HG03565 (cell line): ENCODE results near the gene COL13A1.

Source experiments
- ATAC-seq: cut with Tn5 transposase; IDR thresholded peaks from one replicate; pipeline ENCODE4 v1.9.1; 2021; ENCODE audit warnings: mild to moderate bottlenecking, moderate library complexity; ENCODE audit not compliant: unreplicated experiment

Gene COL13A1

GRCh38 chr10:69818676-69819239 is 17.1 kb downstream of the COL13A1 start:
- no peak for ATAC-seq

GRCh38 chr10:69819716-69820506 is 18.2 kb downstream of the COL13A1 start:
- no peak for ATAC-seq

GRCh38 chr10:69820817-69821216 is 19.1 kb downstream of the COL13A1 start:
- ATAC-seq, result no peak

- ATAC-seq, result no peak
Measured at GRCh38 chr10:69825604-69826003, 23.9 kb downstream of the COL13A1 start.

GRCh38 chr10:69826094-69826493 is 24.4 kb downstream of the COL13A1 start:
- no peak for ATAC-seq

GRCh38 chr10:69826789-69827554 is 25.3 kb downstream of the COL13A1 start:
- no peak for ATAC-seq

GRCh38 chr10:69828144-69828870 is 26.6 kb downstream of the COL13A1 start:
- ATAC-seq, result no peak

- no peak for ATAC-seq
Measured at GRCh38 chr10:69829775-69830174, 28.1 kb downstream of the COL13A1 start.

- no peak for ATAC-seq
Measured at GRCh38 chr10:69831231-69831855, 29.6 kb downstream of the COL13A1 start.

- no peak for ATAC-seq
Measured at GRCh38 chr10:69835233-69835632, 33.5 kb downstream of the COL13A1 start.

- no peak for ATAC-seq
Measured at GRCh38 chr10:69835875-69836730, 34.4 kb downstream of the COL13A1 start.

GRCh38 chr10:69836731-69837030 is 35.0 kb downstream of the COL13A1 start:
- ATAC-seq, result no peak

- no peak for ATAC-seq
Measured at GRCh38 chr10:69837261-69837660, 35.6 kb downstream of the COL13A1 start.

- no peak for ATAC-seq
Measured at GRCh38 chr10:69838418-69838817, 36.7 kb downstream of the COL13A1 start.

- no peak for ATAC-seq
Measured at GRCh38 chr10:69838853-69839252, 37.1 kb downstream of the COL13A1 start.

GRCh38 chr10:69839696-69840345 is 38.1 kb downstream of the COL13A1 start:
- no peak for ATAC-seq

- no peak for ATAC-seq
Measured at GRCh38 chr10:69840773-69841172, 39.1 kb downstream of the COL13A1 start.

GRCh38 chr10:69842020-69842419 is 40.3 kb downstream of the COL13A1 start:
- no peak for ATAC-seq

- no peak for ATAC-seq
Measured at GRCh38 chr10:69842882-69843281, 41.2 kb downstream of the COL13A1 start.

GRCh38 chr10:69843923-69844322 is 42.2 kb downstream of the COL13A1 start:
- ATAC-seq, result no peak
